Measurements from ENCODE around the gene SLC24A1. TPM values are rescaled to one million over a fixed set of nuclear protein-coding genes. Genes with fewer than 3 reads are reported as not detected.

SLC24A1 gene
- total and polyA plus RNA-seq, 2 of the 13 experiments (the other 11 are each of a cell fraction or from before 2014, with no cell fraction given) = 5.9 to 8.3 TPM

DNA sequence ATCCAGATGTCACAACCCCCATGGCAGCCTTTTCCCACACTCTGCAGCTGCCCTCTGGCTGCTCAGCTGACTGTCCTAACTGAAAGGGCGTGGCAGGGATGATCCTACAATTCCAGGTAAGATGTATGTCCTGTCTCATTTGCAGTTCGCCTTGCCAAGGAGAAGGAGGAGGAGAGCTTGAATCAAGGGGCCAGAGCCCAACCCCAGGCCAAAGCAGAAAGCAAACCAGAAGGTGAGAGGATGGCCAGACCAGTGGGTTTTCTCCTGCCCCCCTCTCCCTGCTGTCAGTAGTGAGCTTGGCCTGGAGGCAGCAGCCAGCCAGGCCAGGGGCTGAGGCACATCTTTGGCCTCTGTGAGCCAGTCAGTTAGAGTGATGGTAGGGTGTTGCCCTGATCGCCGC is 22.5 kb downstream of the SLC24A1 start:
- H3K9me3 ChIP-seq (ENCODE audit: low read length) = no peaks in the 10 kb centered on the region
- intact Hi-C loops (cut with micrococcal nuclease; ENCODE audit: unreplicated experiment) = no loop called here
- H3K4me1 ChIP-seq (ENCODE audit: insufficient read depth, low read length) = no peaks in the 10 kb centered on the region
- H3K27me3 ChIP-seq (ENCODE audit: control insufficient read depth in 1 of 2, insufficient read depth in 2 of 2, low read length in 2 of 2) = no peaks in the 10 kb centered on the region; a peak in 1 of 5 replicates
- H2AFZ ChIP-seq (ENCODE audit: low read length) = no peak overlapping the region
- H3K79me2 ChIP-seq (ENCODE audit: insufficient read depth, low read length) = no peaks in the 10 kb centered on the region
- H3K36me3 ChIP-seq (replicated peaks in 1 of 2; ENCODE audit: control insufficient read depth in 1 of 2, insufficient read depth in 2 of 2, low read length in 2 of 2) = no peaks in the 10 kb centered on the region
- no TSS peak for BruUV-seq (replicated peaks)
- DNase-seq (ENCODE audit: low spot score) (no peak), FAIRE-seq (no peak), ATAC-seq (no peak)
- H3K4me2 ChIP-seq (ENCODE audit: low read depth, low read length) = no peak overlapping the region
- in situ Hi-C loops (cut with HindIII; ENCODE audit: extremely low pct_ligation_motif_present, low pct_unique_long_range_greater_than_20kb) = loop anchor here (25.0 kb wide), 1 partner anchor 218 kb away; the partner anchor contains the start of gene RAB11A
- no peak overlapping the region for H3K9ac ChIP-seq (ENCODE audit: insufficient read depth, low read depth, low read length)
- WGBS (ENCODE audit: low lambda C conversion rate) = 95% methylated on average over 4 of the region's 4 CpGs
- ChIA-PET POLR2A (no interaction called here), CTCF (ENCODE audit: low intra/inter-chr PET ratio, low total read pairs) (no interaction called here)
- H3K27ac ChIP-seq (ENCODE audit: extremely low read length, insufficient read depth, low read length) = no peak overlapping the region
- no peaks in the 10 kb centered on the region for H4K20me1 ChIP-seq (ENCODE audit: insufficient read depth, low read length)
- H3K4me3 ChIP-seq (replicated peaks in 1 of 3; ENCODE audit: insufficient read depth in 1 of 3, low read depth in 2 of 3, low read length in 3 of 3) = no peak overlapping the region
- TF ChIP-seq, protein P1, sequence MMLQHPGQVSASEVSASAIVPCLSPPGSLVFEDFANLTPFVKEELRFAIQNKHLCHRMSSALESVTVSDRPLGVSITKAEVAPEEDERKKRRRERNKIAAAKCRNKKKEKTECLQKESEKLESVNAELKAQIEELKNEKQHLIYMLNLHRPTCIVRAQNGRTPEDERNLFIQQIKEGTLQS (CRISPR knock-in tag; IDR thresholded peaks at IDR 0.05) = no peak
- no peak for TF ChIP-seq ZNF430 (CRISPR knock-in tag; IDR thresholded peaks at IDR 0.05)
- TF ChIP-seq, protein P2, sequence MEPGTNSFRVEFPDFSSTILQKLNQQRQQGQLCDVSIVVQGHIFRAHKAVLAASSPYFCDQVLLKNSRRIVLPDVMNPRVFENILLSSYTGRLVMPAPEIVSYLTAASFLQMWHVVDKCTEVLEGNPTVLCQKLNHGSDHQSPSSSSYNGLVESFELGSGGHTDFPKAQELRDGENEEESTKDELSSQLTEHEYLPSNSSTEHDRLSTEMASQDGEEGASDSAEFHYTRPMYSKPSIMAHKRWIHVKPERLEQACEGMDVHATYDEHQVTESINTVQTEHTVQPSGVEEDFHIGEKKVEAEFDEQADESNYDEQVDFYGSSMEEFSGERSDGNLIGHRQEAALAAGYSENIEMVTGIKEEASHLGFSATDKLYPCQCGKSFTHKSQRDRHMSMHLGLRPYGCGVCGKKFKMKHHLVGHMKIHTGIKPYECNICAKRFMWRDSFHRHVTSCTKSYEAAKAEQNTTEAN (CRISPR knock-in tag; conservative IDR thresholded peaks at IDR 0.05) = no peak
- no peak for TF ChIP-seq ZNF343 (CRISPR knock-in tag; IDR thresholded peaks at IDR 0.05)
- TF ChIP-seq, protein P3, sequence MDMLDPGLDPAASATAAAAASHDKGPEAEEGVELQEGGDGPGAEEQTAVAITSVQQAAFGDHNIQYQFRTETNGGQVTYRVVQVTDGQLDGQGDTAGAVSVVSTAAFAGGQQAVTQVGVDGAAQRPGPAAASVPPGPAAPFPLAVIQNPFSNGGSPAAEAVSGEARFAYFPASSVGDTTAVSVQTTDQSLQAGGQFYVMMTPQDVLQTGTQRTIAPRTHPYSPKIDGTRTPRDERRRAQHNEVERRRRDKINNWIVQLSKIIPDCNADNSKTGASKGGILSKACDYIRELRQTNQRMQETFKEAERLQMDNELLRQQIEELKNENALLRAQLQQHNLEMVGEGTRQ (IDR thresholded peaks at IDR 0.05; ENCODE audit: low read depth, low read length) = no peak
- TF ChIP-seq, protein P3 (CRISPR knock-in tag; IDR thresholded peaks at IDR 0.05; ENCODE audit: borderline replicate concordance) = no peak
- no peak for TF ChIP-seq ZFP37 (CRISPR knock-in tag; IDR thresholded peaks at IDR 0.05; ENCODE audit: borderline replicate concordance)
- no peak for TF ChIP-seq KLF9 (CRISPR knock-in tag; IDR thresholded peaks at IDR 0.05; ENCODE audit: low read depth)
- no peak for TF ChIP-seq ZNF83 (CRISPR knock-in tag; IDR thresholded peaks at IDR 0.05; ENCODE audit: borderline replicate concordance)
- TF ChIP-seq, protein P4, sequence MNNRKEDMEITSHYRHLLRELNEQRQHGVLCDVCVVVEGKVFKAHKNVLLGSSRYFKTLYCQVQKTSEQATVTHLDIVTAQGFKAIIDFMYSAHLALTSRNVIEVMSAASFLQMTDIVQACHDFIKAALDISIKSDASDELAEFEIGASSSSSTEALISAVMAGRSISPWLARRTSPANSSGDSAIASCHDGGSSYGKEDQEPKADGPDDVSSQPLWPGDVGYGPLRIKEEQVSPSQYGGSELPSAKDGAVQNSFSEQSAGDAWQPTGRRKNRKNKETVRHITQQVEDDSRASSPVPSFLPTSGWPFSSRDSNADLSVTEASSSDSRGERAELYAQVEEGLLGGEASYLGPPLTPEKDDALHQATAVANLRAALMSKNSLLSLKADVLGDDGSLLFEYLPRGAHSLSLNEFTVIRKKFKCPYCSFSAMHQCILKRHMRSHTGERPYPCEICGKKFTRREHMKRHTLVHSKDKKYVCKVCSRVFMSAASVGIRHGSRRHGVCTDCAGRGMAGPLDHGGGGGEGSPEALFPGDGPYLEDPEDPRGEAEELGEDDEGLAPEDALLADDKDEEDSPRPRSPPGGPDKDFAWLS (CRISPR knock-in tag; IDR thresholded peaks at IDR 0.05; ENCODE audit: borderline replicate concordance) = no peak
- TF ChIP-seq, protein P5, sequence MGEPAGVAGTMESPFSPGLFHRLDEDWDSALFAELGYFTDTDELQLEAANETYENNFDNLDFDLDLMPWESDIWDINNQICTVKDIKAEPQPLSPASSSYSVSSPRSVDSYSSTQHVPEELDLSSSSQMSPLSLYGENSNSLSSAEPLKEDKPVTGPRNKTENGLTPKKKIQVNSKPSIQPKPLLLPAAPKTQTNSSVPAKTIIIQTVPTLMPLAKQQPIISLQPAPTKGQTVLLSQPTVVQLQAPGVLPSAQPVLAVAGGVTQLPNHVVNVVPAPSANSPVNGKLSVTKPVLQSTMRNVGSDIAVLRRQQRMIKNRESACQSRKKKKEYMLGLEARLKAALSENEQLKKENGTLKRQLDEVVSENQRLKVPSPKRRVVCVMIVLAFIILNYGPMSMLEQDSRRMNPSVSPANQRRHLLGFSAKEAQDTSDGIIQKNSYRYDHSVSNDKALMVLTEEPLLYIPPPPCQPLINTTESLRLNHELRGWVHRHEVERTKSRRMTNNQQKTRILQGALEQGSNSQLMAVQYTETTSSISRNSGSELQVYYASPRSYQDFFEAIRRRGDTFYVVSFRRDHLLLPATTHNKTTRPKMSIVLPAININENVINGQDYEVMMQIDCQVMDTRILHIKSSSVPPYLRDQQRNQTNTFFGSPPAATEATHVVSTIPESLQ (CRISPR knock-in tag; conservative IDR thresholded peaks at IDR 0.05) = no peak
- TF ChIP-seq, protein P6, sequence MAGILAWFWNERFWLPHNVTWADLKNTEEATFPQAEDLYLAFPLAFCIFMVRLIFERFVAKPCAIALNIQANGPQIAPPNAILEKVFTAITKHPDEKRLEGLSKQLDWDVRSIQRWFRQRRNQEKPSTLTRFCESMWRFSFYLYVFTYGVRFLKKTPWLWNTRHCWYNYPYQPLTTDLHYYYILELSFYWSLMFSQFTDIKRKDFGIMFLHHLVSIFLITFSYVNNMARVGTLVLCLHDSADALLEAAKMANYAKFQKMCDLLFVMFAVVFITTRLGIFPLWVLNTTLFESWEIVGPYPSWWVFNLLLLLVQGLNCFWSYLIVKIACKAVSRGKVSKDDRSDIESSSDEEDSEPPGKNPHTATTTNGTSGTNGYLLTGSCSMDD (CRISPR knock-in tag; IDR thresholded peaks at IDR 0.05) = no peak
- TF ChIP-seq, protein P7, sequence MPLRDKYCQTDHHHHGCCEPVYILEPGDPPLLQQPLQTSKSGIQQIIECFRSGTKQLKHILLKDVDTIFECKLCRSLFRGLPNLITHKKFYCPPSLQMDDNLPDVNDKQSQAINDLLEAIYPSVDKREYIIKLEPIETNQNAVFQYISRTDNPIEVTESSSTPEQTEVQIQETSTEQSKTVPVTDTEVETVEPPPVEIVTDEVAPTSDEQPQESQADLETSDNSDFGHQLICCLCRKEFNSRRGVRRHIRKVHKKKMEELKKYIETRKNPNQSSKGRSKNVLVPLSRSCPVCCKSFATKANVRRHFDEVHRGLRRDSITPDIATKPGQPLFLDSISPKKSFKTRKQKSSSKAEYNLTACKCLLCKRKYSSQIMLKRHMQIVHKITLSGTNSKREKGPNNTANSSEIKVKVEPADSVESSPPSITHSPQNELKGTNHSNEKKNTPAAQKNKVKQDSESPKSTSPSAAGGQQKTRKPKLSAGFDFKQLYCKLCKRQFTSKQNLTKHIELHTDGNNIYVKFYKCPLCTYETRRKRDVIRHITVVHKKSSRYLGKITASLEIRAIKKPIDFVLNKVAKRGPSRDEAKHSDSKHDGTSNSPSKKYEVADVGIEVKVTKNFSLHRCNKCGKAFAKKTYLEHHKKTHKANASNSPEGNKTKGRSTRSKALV (CRISPR knock-in tag; IDR thresholded peaks at IDR 0.05) = no peak
- TF ChIP-seq ZNF816 (CRISPR knock-in tag; IDR thresholded peaks at IDR 0.05; ENCODE audit: borderline replicate concordance) = no peak
